ENCODE measurements around the gene CCNK. TPM values are rescaled to one million over a fixed set of nuclear protein-coding genes. Genes with fewer than 3 reads are reported as not detected.

CCNK gene
- total RNA-seq, 1 donor from 2014 or later: 66.2 TPM

- Mint-ChIP-seq H3K4me3 (no peak overlapping the region), H3K9me3 (no peaks in the 10 kb centered on the region), H3K4me1 (ENCODE audit: unreplicated experiment) (peaks cover 24% of the 10 kb centered on the region), H3K27ac (no peak overlapping the region), H3K36me3 (no peaks in the 10 kb centered on the region), H3K27me3 (no peaks in the 10 kb centered on the region)
- no peak for DNase-seq (ENCODE audit: extremely low spot score, unreplicated experiment)
- no peak for TF ChIP-seq CTCF (conservative IDR thresholded peaks at IDR 0.05)
These were observed 48.7 kb downstream of the CCNK start for GRCh38 chr14:99529899-99530298.

- peak overlapping the region; percentile 50 for H3K27ac Mint-ChIP-seq
- H3K36me3 Mint-ChIP-seq: no peaks in the 10 kb centered on the region
- DNase-seq (ENCODE audit: extremely low spot score, unreplicated experiment): no peak
- H3K27me3 Mint-ChIP-seq: no peaks in the 10 kb centered on the region
- H3K4me3 Mint-ChIP-seq: peak overlapping the region; percentile 66
- H3K4me1 Mint-ChIP-seq (ENCODE audit: unreplicated experiment): peaks cover 19% of the 10 kb centered on the region
- no peak for TF ChIP-seq CTCF (conservative IDR thresholded peaks at IDR 0.05)
- H3K9me3 Mint-ChIP-seq: no peaks in the 10 kb centered on the region
These were observed 49.4 kb downstream of the CCNK start for GRCh38 chr14:99530407-99531155.

DNA sequence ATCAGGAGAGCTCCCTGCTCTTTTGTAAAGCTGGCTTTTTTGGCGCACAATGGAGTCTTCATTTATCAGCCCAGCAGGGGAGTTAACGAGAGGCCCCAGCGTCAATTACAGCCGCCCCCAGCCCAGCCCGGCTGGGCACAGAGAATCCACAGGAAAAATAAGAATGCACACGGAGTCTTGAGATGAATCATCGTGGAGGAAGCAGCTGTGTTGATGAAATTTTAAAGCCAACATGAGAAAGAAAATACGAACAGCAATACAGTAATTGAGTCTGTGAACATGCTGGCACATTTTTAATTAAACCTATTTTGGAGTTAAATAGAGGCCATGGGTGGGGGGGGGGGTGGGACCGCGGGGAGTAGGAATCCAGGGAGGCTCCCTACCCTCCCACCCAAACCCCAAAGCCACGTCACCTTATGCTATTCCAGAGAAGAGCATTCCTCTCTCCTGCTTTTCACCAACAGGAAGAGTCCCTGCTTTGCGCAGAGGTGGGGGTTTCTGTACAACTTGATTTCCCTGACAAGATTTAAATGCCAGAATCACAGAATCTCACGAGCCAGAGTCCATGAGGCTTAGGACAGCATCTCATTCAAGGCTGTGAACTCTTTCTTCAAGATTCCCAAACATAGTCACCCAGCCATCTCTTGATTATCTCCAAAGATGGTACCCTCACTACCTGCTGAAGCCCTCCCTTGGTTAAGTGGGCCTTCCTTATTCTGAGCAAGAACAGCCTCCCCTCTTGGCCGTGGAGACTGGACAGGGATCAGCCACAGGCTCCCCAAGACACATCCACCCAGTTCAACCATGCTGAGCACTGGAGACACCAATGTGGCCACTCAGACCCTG, 50.3 kb downstream of the CCNK start:
- H3K36me3 Mint-ChIP-seq: no peaks in the 10 kb centered on the region
- H3K4me1 Mint-ChIP-seq (ENCODE audit: unreplicated experiment): peaks cover 19% of the 10 kb centered on the region
- peak overlapping the region; percentile 50 for H3K27ac Mint-ChIP-seq
- H3K4me3 Mint-ChIP-seq: peak overlapping the region; percentile 34
- H3K9me3 Mint-ChIP-seq: no peaks in the 10 kb centered on the region
- no peaks in the 10 kb centered on the region for H3K27me3 Mint-ChIP-seq
- DNase-seq (ENCODE audit: extremely low spot score, unreplicated experiment): no peak
- TF ChIP-seq CTCF (conservative IDR thresholded peaks at IDR 0.05): no peak

DNA sequence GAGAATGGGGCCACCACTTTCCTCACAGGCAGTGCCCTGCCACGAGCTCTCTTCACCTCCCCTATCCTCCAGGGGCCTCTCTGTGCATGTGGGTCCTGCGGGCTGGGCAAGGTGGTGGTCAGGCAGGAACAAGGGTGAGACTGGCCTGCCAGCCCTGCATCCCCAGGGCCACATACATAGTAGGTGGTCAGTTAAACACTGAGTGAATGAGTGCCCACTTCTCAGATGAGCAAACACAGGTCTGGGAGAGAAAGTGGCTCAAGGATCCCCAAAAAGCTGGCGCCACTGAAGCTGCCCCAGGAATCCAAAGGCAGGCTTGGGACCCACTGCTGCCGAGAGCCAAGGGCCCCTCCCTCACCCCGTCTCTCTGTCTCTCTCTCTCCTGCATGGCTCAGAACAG, 51.1 kb downstream of the CCNK start:
- no peak for DNase-seq (ENCODE audit: extremely low spot score, unreplicated experiment)
- H3K4me3 Mint-ChIP-seq: no peak overlapping the region
- no peaks in the 10 kb centered on the region for H3K36me3 Mint-ChIP-seq
- H3K27ac Mint-ChIP-seq: no peak overlapping the region
- no peaks in the 10 kb centered on the region for H3K27me3 Mint-ChIP-seq
- TF ChIP-seq CTCF (conservative IDR thresholded peaks at IDR 0.05): no peak
- no peaks in the 10 kb centered on the region for H3K9me3 Mint-ChIP-seq
- peaks cover 19% of the 10 kb centered on the region for H3K4me1 Mint-ChIP-seq (ENCODE audit: unreplicated experiment)

DNA sequence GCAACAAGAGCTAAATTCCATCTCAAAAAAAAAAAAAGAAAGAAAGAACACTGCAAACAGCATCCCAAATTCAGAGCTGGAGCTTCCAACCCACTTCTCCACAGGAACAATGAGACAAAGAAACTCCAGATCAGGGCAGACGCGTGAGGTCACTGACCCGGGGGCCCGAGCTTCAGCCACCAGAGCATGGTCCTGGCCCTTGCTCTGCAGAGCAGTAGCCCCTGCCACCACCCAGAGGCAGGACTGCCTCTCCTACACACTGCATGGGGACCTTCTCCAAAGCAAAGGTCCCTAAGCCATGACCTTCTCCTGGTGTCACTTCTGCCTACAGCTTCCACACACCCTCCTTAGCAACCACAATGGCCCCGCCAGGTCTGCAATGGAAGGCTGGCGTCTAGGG, 53.1 kb downstream of the CCNK start:
- TF ChIP-seq CTCF (conservative IDR thresholded peaks at IDR 0.05): no peak
- Mint-ChIP-seq H3K36me3 (no peaks in the 10 kb centered on the region), H3K9me3 (no peaks in the 10 kb centered on the region), H3K27me3 (no peaks in the 10 kb centered on the region), H3K4me1 (ENCODE audit: unreplicated experiment) (peaks cover 27% of the 10 kb centered on the region), H3K27ac (peak overlapping the region; percentile 18), H3K4me3 (no peak overlapping the region)
- no peak for DNase-seq (ENCODE audit: extremely low spot score, unreplicated experiment)

All from type B pancreatic cell (in vitro differentiated cells).